Measurements from ENCODE around the gene TXNDC11.

The TXNDC11 gene

DNA sequence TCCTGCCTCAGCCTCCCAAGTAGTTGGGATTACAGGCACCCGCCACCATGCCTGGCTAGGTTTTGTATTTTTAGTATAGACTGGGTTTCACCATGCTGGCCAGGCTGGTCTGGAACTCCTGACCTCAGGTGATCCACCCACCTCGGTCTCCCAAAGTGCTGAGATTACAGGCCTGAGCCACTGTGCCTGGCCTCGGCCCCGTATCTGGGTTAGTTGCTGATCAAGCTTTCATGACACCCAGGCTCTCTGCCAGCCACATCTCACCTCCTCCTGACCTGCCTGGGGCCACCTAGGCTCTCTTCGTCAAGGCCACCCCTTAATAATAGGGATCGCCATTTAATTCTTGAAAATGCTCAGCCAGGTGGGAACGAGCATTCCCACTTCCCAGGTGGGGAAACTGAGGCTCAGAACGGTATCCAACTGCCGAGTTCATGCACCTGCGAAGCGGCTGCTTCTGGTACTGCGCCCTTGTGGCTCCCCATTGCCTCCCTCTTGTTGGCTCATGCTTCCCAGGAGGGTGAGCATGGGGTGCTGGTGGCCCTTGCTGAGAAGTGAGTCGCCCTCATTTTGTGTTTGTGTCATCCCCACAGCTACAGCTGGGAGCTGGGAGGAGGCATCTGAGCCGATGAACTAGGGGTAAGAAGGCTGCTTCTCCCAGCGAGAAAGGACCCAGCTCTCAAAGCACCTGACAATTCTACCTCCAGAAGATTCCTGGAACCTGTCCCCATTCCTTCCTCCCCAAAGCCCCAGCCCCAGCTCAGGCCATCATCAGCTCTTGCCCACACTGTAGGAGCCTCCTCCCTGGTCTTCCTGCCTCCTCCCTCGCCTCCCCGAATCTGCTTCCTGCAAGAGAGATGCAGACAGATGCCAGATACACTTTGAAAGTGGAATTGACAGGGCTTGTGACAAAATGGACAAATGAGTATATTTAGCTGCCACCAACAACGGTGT lies 91.7 kb downstream of the TXNDC11 start:
- no peak for DNase-seq

DNA sequence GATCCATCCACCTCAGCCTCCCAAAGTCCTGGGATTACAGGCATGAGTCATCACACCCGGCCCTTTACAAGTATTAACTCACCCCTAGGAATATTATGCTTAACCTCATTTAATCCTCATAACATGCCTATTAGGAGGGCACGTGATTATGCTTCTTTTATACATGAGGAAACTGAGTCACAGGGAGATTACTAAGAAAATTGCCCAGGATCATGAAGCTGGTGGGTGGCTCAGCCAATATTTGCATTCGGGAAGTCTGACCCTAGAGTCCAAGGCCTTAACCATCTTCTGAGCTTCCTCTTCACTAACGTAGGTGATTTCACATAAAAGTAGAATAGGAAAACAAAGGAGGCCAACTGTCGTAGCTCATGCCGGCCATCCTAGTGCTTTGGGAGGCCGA lies 93.4 kb downstream of the TXNDC11 start:
- DNase-seq = no peak

- DNase-seq = no peak
Observed at GRCh38 chr16:11642765-11643116, 99.9 kb downstream of the TXNDC11 start.

GRCh38 chr16:11640987-11641817 lies 101.5 kb downstream of the TXNDC11 start:
- DNase-seq = peak; percentile 64

GRCh38 chr16:11639925-11640899 lies 102.4 kb downstream of the TXNDC11 start:
- DNase-seq = no peak

DNA sequence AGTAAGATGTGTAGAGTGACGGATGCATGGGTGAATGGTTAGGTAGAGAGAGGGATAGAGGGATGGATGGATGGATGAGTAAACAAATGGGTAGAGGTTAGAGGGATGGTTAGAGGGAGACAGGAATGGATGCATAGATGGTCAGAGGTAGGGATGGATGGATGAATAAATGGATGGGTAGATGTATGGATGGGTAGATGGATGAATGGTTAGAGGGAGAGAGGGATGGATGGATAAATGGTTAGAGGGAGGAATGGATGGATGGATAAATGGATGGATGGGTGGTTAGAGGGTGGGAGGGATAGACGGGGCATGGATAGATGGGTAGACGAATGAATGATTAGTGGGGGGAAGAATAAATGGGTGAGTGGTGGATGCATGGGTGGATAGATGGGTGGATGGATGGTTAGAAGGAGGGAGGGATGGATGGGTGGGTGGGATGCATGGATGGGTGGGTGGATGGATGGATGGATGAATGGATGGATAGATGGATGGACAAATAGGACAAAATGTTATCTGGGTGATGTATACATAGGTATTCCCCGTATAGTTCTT lies 103.6 kb downstream of the TXNDC11 start:
- DNase-seq = no peak

DNA sequence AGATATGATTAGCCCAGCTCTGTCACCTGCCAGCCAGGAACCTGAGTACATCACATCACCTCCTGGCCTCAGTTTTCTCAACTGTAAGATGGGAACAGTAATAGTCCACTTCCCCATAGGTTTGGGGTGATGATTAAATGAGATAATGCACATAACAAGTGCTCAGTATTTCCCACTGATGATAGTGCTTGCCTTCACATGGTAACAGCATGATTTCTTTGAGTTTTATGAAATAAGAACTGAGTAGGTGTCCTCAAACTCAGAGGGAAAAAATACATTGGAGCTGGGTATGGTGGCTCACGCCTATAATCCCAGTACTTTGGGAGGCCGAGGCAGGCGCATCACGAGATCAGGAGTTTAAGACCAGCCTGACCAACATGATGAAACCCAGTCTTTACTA lies 104.5 kb downstream of the TXNDC11 start:
- DNase-seq = no peak

DNA sequence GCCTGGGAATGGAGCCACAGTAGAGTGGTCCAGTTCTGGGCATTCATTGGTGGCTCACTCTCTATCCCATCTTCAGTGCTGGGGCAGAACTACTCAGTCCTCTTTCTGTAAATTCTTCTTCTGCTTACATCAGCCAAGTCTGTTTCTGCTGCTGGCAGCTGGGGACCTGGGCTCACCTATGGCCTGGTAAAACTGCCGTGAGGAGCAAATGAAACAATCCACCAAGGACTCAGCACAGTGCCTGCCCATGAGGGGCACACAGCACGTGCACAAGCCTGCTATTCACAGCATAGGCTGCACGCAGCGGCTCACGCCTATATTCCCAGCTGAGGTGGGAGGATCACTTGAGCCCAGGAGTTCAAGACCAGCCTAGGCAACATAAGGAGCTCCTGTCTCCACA lies 105.3 kb downstream of the TXNDC11 start:
- DNase-seq = no peak

DNA sequence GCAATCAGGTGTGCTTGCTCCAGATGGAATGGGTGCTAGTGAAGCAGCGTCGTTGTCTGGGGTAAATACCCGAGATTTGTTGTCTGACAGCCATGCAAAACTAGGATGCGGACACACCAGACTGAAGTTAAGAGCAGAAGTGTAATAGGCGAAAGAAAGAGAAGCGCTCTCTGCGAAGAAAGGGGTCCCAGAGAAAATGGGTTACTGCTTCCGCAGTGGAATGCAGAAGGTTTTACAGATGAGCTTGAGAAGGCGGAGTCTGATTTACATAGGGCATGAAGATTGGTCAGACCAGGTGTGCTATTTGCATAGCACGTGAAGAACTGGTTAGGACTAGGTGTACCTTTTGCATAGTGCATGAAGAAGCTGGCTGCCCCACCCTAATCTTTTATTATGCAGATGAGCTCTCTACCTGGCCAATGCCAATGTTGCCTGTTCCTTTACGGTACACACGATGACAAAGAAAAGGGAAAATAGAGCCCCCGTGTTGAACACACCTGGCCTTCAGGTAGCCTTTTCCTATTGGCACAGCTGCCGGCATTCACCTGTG lies 106.4 kb downstream of the TXNDC11 start:
- DNase-seq = no peak

DNA sequence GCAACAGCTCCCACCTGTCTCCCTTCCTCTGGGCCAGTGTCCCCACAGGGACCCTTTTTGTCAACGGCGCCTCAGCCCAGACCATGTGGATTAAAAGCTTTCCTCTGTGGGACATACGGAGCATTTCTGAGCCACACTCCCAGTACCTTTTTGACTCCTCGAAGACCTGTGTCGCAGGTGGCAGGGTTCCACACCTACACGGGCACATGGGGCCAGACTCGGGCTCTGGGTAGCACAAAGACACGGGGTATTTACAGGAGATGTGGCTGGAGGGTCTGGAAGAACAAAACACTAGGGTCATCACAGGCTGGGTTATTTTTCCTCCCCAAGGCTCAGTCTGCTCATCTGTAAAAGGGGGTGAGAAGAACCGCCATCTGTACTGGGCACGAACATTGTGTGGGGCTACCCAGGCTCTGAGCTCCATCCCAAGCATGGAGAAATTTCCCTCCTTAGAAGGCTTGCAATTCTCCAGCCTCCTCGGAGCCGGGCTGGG lies 106.9 kb downstream of the TXNDC11 start:
- DNase-seq = no peak

DNA sequence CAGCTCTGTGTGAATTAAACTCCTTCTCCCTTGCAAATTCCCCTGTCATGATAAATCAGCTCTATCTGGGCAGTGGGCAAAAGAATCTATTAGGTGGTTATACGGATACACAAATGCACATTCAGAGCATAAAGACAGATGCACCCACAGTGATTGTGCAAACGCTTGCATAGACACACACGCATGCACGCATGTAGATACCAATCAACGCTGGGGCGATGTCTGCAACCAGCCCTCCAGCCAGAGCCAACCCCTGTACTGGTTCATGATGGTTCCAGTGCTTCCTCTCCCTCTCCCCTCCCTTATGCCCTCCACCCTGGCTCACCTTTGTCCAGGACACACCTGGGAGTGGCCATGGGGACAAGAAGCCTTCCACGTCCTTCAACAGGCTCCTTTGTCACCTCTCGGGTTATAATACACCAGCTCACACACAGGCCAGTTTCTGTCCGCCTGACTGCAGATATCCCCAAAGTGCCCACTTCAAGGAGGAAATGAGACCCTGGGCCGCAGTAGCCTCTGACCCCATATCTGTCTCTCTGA lies 107.5 kb downstream of the TXNDC11 start:
- no peak for DNase-seq

- no peak for DNase-seq
Observed at GRCh38 chr16:11634312-11634711, 108.3 kb downstream of the TXNDC11 start.

DNA sequence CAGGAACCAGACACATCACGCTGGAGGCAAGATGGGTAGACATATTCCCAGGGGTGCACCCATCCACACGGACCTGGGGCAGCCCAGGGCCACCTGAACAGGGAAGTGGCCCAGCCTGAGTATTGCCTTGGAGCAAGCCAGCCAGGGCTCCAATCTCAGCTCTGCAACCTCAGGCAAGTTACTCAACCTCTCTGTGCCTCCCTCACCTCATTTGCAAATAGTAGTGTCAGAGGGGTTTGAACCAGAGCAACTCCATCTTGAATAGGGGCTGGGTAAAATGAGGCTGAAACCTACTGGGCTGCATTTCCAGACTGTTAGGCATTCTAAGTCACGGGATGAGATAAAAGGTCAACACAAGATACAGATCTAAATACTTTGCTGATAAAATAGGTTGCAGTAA lies 109.5 kb downstream of the TXNDC11 start:
- no peak for DNase-seq

DNA sequence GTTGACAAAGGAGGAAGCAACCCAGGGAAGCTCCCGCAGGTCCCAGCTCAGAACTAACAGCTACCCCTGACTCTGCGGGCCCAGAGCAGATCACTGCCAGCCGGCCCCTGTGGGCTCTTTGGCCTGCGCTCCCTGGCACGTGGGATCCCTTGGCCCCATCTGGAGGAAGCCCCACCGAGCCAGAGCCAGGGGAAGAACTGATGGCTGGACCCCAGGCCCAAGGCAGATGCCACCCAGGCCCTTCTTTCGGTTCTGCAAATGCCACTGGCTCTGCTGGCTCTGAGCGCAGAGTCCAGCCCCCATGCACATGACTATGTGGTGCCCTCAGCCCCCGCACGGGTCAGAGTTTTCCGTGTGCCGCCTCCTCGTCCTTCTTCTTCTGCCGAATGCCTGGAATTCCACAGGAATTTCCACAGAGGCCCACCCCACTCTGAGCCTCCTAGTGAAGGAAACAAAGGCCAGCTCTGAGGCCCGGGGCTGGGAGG lies 110.2 kb downstream of the TXNDC11 start:
- DNase-seq = no peak

DNA sequence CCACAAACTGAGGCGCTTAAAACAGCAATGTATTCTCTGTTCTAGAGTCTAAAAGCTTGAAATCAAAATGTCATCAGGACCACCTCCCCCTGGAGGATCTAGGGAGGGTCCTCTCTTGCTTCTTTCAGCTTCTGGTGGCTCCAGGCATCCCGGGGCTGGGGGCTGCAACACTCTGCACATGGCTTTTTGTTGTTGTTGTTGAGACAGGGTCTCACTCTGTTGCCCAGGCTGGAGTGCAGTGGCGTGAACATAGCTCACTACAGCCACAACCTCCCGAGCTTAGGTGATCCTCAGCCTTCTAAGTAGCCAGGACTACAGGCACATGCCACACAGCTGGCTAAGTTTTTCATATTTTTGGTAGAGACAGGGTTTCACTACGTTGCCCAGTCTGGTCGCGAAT lies 111.4 kb downstream of the TXNDC11 start:
- DNase-seq = no peak

- no peak for DNase-seq
Observed at GRCh38 chr16:11630768-11631056, 111.9 kb downstream of the TXNDC11 start.

DNA sequence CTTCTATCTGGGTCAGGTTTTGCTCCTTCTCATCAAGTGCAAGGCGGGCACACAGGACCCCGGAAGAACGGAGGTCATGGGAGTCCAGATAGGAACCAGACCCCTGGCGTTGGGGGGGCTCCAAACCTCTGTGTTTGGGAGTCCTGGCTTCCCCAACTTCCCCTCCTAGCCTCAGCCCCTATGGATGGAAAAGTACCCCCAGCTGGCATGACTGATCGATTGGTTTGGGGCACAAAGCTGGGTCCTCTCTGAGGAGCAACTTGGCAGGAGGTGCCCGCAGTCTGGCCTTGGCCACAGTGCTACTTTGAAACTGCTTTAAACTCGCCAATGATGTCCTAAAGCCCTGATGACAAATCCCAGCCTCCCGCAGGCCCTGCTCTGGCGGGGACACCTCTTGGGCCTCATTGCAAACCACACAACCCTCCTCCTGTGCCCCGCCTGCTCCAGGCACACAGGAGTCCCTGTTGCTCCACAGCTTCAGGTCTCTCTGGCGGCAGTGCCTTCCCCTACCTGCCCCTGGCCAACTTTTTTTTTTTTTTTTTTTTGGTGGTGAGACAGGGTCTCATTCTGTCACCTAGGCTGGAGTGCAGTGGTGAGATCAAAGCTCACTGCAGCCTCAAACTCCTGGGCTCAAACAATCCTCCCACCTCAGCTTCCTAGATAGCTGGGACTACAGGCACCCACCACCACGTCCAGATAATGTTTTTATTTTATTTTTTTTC lies 112.5 kb downstream of the TXNDC11 start:
- peak; percentile 22 for DNase-seq
